Fibroblast of skin of back (primary cell): ENCODE results near the gene SMNDC1. TPM values are rescaled to one million over a fixed set of nuclear protein-coding genes. Genes with fewer than 3 reads are reported as not detected.
A peak's percentile ranks its signal among the peaks of the same experiment; 100 is the strongest.
"Not testable (repeated sequence)": the region's sequence is repeated elsewhere in the genome, so short reads cannot be mapped to it uniquely, and the experiment has no call there.

Experiments used
- DNase-seq: peaks from one replicate; pipeline ENCODE4 v3.0.0-alpha.2; 2013
- polyA plus RNA-seq, 2 experiments: library from polyadenylated mRNA; unstranded; fragments of 120-200 nt; gene quantifications; one replicate each; pipeline ENCODE4 v1.2.1, GENCODE V29; 2013; ENCODE audit not compliant: insufficient read length in 2 of 2

The SMNDC1 gene
- 38.0 TPM for polyA plus RNA-seq (2013, experiment 1 of 2; ENCODE audit: insufficient read length)
- 31.8 TPM for polyA plus RNA-seq (2013, experiment 2 of 2; ENCODE audit: insufficient read length)

- peak; percentile 97 for DNase-seq
Observed at GRCh38 chr10:110304780-110305421, at the start of gene SMNDC1. SMNDC1 (minus strand) TSS chr10:110304920; CDS start chr10:110303587, 1,333 bp downstream.

- DNase-seq = peak; percentile 83
Observed at GRCh38 chr10:110354322-110354766, 49.6 kb upstream of the SMNDC1 start.

GRCh38 chr10:110353244-110354119, 48.8 kb upstream of the SMNDC1 start:
- DNase-seq = peak; percentile 94

GRCh38 chr10:110352930-110353243, 48.2 kb upstream of the SMNDC1 start:
- DNase-seq = no peak

- peak; percentile 33 for DNase-seq
Observed at GRCh38 chr10:110350812-110351211, 46.1 kb upstream of the SMNDC1 start.

- no peak for DNase-seq
Observed at GRCh38 chr10:110349831-110350230, 45.1 kb upstream of the SMNDC1 start.

GRCh38 chr10:110349386-110349785, 44.7 kb upstream of the SMNDC1 start:
- no peak for DNase-seq

GRCh38 chr10:110348336-110348735, 43.6 kb upstream of the SMNDC1 start:
- no peak for DNase-seq

GRCh38 chr10:110346914-110347313, 42.2 kb upstream of the SMNDC1 start:
- DNase-seq = no peak

GRCh38 chr10:110345286-110345685, 40.6 kb upstream of the SMNDC1 start:
- no peak for DNase-seq

- no peak for DNase-seq
Observed at GRCh38 chr10:110344622-110345021, 39.9 kb upstream of the SMNDC1 start.

- DNase-seq = no peak
Observed at GRCh38 chr10:110343947-110344346, 39.2 kb upstream of the SMNDC1 start.

- DNase-seq = no peak
Observed at GRCh38 chr10:110340816-110341215, 36.1 kb upstream of the SMNDC1 start.

GRCh38 chr10:110340122-110340521, 35.4 kb upstream of the SMNDC1 start:
- DNase-seq = no peak

- peak; percentile 61 for DNase-seq
Observed at GRCh38 chr10:110337906-110338305, 33.2 kb upstream of the SMNDC1 start.

- DNase-seq = no peak
Observed at GRCh38 chr10:110337401-110337800, 32.7 kb upstream of the SMNDC1 start.

GRCh38 chr10:110336111-110336721, 31.5 kb upstream of the SMNDC1 start:
- peak; percentile 98 for DNase-seq

GRCh38 chr10:110335314-110336064, 30.8 kb upstream of the SMNDC1 start:
- no peak for DNase-seq

GRCh38 chr10:110334061-110334656, 29.4 kb upstream of the SMNDC1 start:
- DNase-seq = no peak

- not testable (repeated sequence) for DNase-seq
Observed at GRCh38 chr10:110331226-110331795, 26.6 kb upstream of the SMNDC1 start.

- no peak for DNase-seq
Observed at GRCh38 chr10:110330675-110331074, 26.0 kb upstream of the SMNDC1 start.
